AG09309 (cell line): Measurements from ENCODE around the gene MORN5.

Experiments
- DNase-seq: peaks from one replicate; pipeline ENCODE4 v3.0.0-alpha.2; 2010; ENCODE audit warnings: low read depth
- H3K4me3 ChIP-seq: 2 replicates; pipeline ENCODE4 v1.5.1; 2011; ENCODE audit warnings: mild to moderate bottlenecking, low read depth, low read length, moderate library complexity; ENCODE audit not compliant: control insufficient read depth
- TF ChIP-seq, protein P1 (sequence below): IDR thresholded peaks from 2 replicates; pipeline ENCODE4 v1.5.1; 2011; ENCODE audit warnings: mild to moderate bottlenecking, low read depth, low read length, inconsistent platforms; ENCODE audit not compliant: insufficient read depth, control insufficient read depth; ENCODE audit errors: missing control alignments

MORN5 gene

DNA sequence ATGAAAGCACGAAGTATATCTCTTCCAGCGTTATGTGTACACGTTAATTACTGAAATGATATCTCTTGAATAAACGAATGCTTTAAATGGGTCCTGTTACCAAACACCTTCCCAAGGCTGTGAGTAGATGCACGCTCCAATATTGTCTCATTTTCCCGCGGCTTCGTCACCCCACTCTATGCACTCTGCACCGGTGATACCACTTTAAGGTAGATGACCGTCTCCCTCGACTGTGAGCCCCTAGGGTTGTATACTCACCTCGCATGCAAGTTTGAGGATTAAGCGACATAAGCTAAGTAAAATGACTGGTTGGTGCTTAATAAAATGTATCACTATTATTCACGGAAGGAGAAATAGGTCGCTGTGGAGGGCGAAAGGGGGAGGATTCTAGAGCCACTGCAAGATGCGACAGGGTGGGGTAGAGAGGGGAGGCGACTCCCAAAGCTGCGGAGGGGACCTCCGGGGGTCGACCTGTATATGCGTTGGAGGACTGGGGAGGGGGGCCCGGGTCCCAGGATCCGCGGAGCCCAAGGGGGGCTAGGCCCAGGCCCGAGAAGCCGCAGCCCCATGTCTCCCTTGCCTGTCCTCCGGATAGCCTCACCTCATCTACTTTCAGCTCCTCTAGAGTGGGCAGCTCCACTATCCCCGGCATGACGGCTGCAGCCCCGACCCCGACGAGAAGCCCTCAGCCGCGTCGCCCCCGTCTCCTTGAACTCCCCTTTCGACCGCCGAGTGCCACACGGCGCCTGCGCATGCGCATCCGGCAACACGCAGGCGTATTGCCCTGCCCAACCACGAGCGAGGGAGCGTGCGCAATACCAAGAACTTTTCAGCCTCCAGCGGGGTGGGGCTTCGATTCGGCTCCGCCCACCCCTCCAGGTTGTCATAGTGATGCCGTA is at the start of gene MORN5, which contains the start of gene NDUFA8:
MORN5 (plus strand) TSS at position 883 of the 899 bp plus-strand sequence. CDS start 65 bp downstream, outside the sequence.
NDUFA8 (minus strand) TSS at position 754 of the 899 bp plus-strand sequence; CDS start at position 652, 102 bp downstream.
- TF ChIP-seq, protein P1, sequence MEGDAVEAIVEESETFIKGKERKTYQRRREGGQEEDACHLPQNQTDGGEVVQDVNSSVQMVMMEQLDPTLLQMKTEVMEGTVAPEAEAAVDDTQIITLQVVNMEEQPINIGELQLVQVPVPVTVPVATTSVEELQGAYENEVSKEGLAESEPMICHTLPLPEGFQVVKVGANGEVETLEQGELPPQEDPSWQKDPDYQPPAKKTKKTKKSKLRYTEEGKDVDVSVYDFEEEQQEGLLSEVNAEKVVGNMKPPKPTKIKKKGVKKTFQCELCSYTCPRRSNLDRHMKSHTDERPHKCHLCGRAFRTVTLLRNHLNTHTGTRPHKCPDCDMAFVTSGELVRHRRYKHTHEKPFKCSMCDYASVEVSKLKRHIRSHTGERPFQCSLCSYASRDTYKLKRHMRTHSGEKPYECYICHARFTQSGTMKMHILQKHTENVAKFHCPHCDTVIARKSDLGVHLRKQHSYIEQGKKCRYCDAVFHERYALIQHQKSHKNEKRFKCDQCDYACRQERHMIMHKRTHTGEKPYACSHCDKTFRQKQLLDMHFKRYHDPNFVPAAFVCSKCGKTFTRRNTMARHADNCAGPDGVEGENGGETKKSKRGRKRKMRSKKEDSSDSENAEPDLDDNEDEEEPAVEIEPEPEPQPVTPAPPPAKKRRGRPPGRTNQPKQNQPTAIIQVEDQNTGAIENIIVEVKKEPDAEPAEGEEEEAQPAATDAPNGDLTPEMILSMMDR: no peak
- H3K4me3 ChIP-seq: peak within 1 kb of the TSS; percentile 95
- peak; percentile 81 for DNase-seq

DNA sequence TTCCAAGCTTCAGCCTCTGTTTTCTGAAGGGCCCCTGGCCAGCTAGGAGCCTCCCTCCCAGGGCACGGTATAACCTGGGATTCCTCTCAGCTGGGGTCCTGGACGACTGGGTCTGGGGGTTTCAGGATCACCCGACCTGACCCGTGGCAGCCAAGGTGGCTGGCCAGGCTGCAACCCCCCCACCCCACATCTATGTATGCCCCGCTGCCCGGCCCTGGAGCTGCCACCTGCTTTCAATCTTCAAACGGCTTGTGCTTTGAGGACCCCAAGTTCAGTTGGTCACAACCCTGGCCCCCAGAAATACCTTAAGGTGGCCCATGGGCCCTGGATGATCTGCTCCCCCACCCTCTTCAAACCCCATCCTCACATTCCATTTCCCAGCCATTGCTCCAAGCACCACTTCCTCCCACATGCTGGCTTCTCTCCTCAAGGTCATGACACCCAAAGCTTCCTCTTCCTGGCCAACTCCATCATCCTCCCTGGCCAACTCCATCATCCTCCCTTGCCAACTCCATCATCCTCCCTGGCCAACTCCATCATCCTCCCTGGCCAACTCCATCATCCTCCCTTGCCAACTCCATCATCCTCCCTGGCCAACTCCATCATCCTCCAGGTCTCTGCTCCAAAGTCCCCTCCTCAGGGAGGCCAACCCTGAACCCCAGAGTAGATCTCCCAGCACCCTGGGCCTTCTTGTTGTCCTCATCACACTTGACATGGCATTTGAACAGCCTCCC is 49.4 kb upstream of the MORN5 start:
- DNase-seq: no peak
- TF ChIP-seq, protein P1: no peak

DNA sequence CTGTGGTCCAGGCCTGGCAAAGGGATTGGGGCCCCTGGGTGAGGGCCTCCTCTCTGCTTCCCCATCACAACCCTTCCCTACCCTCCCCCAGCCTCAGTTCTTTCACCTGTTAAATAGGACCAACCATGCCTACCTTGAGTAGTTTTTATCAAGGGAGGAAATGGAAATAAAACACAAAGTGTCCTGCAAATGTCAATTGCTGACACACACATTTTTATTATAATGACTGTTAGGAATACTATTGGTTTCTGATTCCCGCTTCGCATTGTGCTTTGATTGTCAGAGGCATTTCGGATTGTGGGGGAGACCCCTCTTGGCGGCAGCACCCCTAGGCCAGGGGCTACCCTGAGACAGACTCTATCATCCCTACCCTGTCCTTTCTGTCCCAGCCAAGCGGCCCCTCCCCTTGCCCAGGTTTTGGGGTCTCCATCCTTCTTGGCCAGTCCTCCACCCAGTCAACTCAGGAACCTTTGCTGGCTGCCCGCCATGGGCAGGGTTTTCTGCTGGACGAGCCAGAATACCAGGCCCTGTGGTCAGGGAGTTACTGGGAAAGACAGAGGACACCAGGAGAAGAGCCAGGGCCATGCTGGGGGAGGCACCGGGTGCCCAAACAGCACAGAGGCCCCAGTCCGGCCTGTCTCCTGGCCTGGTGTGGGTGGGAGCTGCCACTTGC is 48.2 kb upstream of the MORN5 start:
- no peak overlapping the region for H3K4me3 ChIP-seq
- no peak for DNase-seq
- TF ChIP-seq, protein P1: no peak

More for the DNA sequence above, 49.4 kb upstream of the MORN5 start:
- no peak overlapping the region for H3K4me3 ChIP-seq

DNA sequence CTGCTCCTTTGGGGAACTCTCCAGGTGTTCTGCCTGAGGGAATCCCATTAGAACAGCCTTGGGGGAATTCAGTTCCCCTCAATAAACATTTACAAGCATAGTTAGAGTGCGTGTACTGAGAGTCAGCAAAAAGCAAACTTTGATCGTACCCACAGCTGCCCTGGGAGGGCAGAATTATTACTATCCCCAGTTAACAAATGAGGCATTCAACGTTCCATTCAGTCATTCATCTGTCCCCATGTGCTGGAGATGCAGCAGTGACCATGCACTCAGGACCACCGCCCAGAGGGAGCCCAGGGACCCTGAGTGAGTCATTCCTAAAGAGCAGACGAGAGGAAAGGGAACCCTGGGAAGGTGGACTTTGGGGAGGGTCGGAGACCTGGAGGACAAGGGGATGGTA is 47.5 kb upstream of the MORN5 start:
- TF ChIP-seq, protein P1: no peak
- no peak for DNase-seq
- no peak overlapping the region for H3K4me3 ChIP-seq

DNA sequence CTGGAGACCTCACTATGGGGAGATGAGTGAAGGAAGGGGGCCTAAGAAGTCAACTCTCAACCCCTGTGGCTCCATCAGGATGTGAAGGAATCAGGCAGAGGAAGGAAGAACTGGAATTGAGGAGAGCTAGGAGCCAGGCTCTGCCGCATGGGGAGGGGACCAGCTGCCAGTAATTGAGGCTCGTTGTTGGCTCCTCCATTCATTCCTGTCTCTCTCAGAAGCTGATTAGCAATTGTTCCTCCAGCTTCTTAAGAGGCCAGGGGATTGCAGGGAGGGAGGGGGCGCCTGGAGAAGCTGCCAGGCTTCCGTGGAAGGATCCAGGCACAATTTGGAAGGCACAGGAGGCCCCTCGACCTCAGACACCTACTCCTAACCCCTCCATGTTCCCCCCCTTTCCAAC is 46.1 kb upstream of the MORN5 start:
- TF ChIP-seq, protein P1: no peak
- DNase-seq: no peak
- H3K4me3 ChIP-seq: no peak overlapping the region

DNA sequence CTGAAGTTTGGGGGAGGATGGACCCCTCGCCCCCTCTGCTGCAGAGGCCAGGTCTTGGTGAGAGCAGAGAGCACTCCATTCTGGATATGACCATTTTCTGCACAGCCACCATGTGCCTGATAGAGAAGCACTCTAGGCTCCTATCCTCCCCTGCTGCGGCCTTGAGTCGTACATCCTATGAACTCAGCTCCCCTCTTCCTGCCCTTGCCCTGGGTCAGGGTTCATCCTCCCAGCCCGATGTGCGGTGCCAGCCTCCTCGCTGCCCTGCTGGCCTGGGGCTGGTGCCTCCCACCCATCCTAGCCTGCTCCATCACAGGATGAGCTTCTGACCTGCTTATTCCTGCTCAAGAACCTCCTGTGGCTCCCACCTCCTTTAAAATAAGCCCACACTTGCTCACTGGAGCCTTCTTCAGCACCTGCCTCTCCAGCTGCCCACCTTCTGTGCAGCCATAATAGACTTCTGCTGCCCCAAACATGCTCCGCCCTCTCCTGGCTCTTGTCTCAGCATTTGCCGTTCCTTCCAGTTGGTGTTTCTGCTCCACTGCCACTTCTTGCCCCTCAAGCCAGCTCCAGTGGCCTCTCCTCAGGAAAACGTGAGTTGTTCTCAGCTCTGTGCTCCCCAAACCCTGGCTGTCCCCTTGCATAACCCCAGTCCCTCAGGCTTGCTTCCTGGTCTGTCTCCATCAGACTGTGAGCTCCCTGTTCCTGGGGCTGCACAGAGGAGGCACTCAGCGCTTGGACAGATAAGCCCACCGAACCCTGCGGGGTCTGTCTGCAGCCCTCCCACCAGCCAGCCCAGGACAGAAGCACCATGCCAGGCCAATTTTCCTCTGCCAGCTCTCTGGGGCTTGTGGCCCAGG is 44.3 kb upstream of the MORN5 start:
- TF ChIP-seq, protein P1: no peak
- no peak overlapping the region for H3K4me3 ChIP-seq
- no peak for DNase-seq
